ENCODE measurements around the gene RFC1.

RFC1 gene

DNA sequence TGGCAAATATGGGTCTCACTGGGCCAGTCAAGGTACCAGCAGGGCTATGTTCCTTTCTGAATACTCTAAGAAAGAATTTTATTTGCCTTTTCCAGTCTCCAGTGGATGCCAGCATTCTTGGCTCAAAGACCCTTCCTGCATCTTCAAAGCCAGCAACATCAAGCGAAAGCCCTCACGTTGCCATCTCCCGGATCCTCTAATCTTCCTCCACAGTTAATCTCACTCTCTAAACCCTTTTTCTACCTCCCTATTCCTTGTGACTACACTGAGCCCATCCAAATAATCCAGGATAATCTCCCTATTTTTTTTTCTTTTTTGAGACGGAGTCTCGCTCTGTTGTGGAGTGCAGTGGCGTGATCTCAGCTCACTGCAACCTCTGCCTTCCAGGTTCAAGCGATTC lies 23.4 kb downstream of the RFC1 start:
- TF ChIP-seq TAF1 (IDR thresholded peaks at IDR 0.05; ENCODE audit: borderline replicate concordance, insufficient read depth, low read length) (no peak), POLR2AphosphoS5 (IDR thresholded peaks at IDR 0.05; ENCODE audit: low read depth, low read length) (no peak), SIN3A (IDR thresholded peaks at IDR 0.05; ENCODE audit: borderline replicate concordance, insufficient read depth, low read length) (no peak), FOXP2 (optimal IDR thresholded peaks at IDR 0.05; ENCODE audit: borderline replicate concordance, extremely low read depth, extremely low read length, insufficient read depth) (no peak)
- TF ChIP-seq, protein P1, sequence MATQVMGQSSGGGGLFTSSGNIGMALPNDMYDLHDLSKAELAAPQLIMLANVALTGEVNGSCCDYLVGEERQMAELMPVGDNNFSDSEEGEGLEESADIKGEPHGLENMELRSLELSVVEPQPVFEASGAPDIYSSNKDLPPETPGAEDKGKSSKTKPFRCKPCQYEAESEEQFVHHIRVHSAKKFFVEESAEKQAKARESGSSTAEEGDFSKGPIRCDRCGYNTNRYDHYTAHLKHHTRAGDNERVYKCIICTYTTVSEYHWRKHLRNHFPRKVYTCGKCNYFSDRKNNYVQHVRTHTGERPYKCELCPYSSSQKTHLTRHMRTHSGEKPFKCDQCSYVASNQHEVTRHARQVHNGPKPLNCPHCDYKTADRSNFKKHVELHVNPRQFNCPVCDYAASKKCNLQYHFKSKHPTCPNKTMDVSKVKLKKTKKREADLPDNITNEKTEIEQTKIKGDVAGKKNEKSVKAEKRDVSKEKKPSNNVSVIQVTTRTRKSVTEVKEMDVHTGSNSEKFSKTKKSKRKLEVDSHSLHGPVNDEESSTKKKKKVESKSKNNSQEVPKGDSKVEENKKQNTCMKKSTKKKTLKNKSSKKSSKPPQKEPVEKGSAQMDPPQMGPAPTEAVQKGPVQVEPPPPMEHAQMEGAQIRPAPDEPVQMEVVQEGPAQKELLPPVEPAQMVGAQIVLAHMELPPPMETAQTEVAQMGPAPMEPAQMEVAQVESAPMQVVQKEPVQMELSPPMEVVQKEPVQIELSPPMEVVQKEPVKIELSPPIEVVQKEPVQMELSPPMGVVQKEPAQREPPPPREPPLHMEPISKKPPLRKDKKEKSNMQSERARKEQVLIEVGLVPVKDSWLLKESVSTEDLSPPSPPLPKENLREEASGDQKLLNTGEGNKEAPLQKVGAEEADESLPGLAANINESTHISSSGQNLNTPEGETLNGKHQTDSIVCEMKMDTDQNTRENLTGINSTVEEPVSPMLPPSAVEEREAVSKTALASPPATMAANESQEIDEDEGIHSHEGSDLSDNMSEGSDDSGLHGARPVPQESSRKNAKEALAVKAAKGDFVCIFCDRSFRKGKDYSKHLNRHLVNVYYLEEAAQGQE (IDR thresholded peaks at IDR 0.05; ENCODE audit: insufficient read depth in 1 of 2, low read depth in 2 of 2, low read length in 2 of 2): no peak

DNA sequence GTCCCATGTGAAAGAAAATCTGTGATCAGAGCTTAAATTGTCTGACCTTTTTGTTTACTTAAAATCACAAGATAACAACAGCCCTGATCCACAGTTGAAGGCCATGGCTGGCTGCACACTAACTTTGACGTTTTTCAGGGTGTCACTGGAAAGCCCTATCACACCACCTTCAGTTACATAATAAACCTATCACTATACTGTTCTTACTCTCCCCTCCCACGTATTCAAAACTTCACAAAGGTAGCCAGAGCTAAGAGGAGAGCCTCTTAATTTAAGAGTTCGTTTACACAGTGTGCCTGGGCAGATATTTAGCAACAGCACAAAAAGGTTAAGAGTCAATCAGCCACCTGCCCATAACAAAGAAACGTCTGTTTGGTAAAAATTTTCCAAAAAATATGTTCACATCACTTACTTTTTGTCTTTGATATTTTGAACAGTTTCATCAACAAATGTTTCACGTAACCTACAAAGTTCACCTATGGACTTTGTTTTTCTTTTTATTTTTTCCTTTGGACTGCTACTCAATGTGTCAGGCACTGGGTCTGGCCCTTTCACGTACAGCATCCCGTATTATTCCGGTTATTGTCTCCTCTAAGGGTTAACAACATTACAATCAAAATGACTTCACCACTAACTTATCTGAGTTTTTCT lies 25.0 kb downstream of the RFC1 start:
- no peak for TF ChIP-seq POLR2AphosphoS5 (IDR thresholded peaks at IDR 0.05; ENCODE audit: low read depth, low read length)
- no peak for TF ChIP-seq SIN3A (IDR thresholded peaks at IDR 0.05; ENCODE audit: borderline replicate concordance, insufficient read depth, low read length)
- TF ChIP-seq, protein P1 (IDR thresholded peaks at IDR 0.05; ENCODE audit: insufficient read depth in 1 of 2, low read depth in 2 of 2, low read length in 2 of 2): no peak
- no peak for TF ChIP-seq FOXP2 (optimal IDR thresholded peaks at IDR 0.05; ENCODE audit: borderline replicate concordance, extremely low read depth, extremely low read length, insufficient read depth)
- no peak for TF ChIP-seq TAF1 (IDR thresholded peaks at IDR 0.05; ENCODE audit: borderline replicate concordance, insufficient read depth, low read length)

DNA sequence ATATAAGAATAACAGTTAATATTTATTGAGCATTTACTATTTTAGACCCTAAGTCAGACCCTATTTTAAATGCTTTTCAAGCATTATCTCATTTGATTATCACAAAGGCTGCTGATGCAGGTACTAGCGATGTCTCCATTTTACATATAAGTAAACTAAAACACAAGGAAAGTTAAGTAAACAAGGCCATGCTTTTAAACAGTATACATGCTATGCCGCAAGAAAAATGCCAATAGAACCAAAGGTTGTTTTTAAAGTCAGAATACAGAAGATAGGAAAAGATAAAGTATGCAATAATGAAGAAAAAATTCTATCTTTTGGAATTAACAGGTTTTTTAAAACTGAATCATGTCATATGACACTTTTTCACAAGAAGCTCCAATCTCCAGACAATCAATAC lies 26.2 kb downstream of the RFC1 start:
- TF ChIP-seq POLR2AphosphoS5 (IDR thresholded peaks at IDR 0.05; ENCODE audit: low read depth, low read length) (no peak), TAF1 (IDR thresholded peaks at IDR 0.05; ENCODE audit: borderline replicate concordance, insufficient read depth, low read length) (no peak), SIN3A (IDR thresholded peaks at IDR 0.05; ENCODE audit: borderline replicate concordance, insufficient read depth, low read length) (no peak), FOXP2 (optimal IDR thresholded peaks at IDR 0.05; ENCODE audit: borderline replicate concordance, extremely low read depth, extremely low read length, insufficient read depth) (no peak)
- TF ChIP-seq, protein P1 (IDR thresholded peaks at IDR 0.05; ENCODE audit: insufficient read depth in 1 of 2, low read depth in 2 of 2, low read length in 2 of 2): no peak

DNA sequence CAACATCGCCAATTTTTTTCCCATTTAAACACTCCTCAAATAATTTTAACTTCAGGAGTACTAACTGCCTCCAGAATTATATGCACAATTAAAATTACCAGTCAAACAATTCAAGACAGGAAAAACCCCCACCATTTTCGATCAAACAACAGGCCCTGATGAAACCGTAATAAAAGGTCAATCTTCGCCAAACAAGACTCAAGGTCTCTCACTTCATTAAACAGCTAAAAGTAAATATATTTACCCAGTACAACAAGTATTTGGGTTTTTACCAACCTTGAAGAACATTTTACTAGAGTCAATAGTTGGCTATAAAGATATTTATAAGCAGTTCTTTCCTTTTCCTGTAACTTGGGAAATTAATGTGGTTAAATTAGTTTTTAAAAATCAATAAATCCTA lies 28.3 kb downstream of the RFC1 start:
- TF ChIP-seq, protein P1 (IDR thresholded peaks at IDR 0.05; ENCODE audit: insufficient read depth in 1 of 2, low read depth in 2 of 2, low read length in 2 of 2): no peak
- TF ChIP-seq SIN3A (IDR thresholded peaks at IDR 0.05; ENCODE audit: borderline replicate concordance, insufficient read depth, low read length) (no peak), TAF1 (IDR thresholded peaks at IDR 0.05; ENCODE audit: borderline replicate concordance, insufficient read depth, low read length) (no peak), POLR2AphosphoS5 (IDR thresholded peaks at IDR 0.05; ENCODE audit: low read depth, low read length) (no peak), FOXP2 (optimal IDR thresholded peaks at IDR 0.05; ENCODE audit: borderline replicate concordance, extremely low read depth, extremely low read length, insufficient read depth) (no peak)
